Measurements from ENCODE around the gene TMEFF1. TPM values are rescaled to one million over a fixed set of nuclear protein-coding genes. Genes with fewer than 3 reads are reported as not detected.
A peak's percentile ranks its signal among the peaks of the same experiment; 100 is the strongest.
"Not testable (repeated sequence)": the region's sequence is repeated elsewhere in the genome, so short reads cannot be mapped to it uniquely, and the experiment has no call there.

TMEFF1 gene, protein sequence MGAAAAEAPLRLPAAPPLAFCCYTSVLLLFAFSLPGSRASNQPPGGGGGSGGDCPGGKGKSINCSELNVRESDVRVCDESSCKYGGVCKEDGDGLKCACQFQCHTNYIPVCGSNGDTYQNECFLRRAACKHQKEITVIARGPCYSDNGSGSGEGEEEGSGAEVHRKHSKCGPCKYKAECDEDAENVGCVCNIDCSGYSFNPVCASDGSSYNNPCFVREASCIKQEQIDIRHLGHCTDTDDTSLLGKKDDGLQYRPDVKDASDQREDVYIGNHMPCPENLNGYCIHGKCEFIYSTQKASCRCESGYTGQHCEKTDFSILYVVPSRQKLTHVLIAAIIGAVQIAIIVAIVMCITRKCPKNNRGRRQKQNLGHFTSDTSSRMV
- total RNA-seq, result not detected

DNA sequence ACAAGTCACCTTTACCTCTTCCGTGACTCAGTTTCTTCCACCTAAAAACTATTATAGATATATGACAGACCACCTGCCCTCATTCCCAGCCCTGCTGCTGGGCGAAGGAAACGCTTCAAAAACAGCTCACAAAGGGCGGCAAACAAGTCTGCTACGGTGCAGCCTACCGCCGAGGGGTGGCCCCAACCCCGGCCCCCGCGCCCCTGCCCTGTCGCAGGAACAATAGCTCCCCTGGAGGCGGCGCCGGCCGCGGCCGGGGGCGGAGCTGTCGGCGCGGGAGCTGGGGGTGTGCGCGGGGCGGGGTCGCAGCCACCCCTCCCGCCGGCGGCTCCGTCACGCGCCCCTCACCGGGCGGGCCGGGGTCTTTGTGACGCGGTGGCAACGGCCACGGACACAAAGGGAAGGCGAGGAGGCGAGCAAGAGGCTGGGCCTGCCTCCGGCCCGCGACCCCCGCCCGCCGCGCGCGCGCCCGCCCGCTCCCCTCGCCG, at the start of gene TMEFF1:
TSS of gene TMEFF1 (plus strand) at position 362 of the 488 bp plus-strand sequence. CDS start 396 bp downstream, outside the sequence.
- no peaks in the 10 kb centered on the region for H3K9me3 ChIP-seq (ENCODE audit: low read depth, low read length)
- peaks cover 32% of the 10 kb centered on the region for H3K27me3 ChIP-seq (ENCODE audit: insufficient read depth, low read length)
- peaks cover 5% of the 10 kb centered on the region for H3K4me1 ChIP-seq (ENCODE audit: insufficient read depth, low read length)
- H3K4me3 ChIP-seq (ENCODE audit: low read length), result peak within 1 kb of the TSS; percentile 13

DNA sequence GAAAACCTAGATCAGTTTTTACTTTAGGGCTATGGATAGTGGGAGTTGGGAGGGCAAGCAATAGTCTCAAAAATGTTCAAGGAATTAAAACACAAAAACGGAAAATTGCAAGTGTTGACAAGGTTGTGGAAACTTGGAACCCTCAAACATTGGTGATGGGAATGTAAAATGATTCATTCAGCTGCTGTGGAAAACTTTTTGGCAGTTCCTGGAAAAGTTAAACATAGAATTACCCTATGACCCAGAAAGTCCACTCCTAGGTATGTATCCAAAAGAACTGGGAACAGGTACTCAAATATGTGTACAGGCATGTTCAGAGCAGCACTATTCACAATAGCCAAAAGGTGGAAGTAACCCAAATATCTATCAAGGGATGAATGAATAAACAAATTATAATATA, 47.2 kb upstream of the TMEFF1 start:
- Histone ChIP-seq H3K4me3 (ENCODE audit: low read length) (no peak overlapping the region), H3K4me1 (ENCODE audit: insufficient read depth, low read length) (peaks cover 14% of the 10 kb centered on the region), H3K27me3 (ENCODE audit: insufficient read depth, low read length) (no peaks in the 10 kb centered on the region), H3K9me3 (ENCODE audit: low read depth, low read length) (no peaks in the 10 kb centered on the region)

DNA sequence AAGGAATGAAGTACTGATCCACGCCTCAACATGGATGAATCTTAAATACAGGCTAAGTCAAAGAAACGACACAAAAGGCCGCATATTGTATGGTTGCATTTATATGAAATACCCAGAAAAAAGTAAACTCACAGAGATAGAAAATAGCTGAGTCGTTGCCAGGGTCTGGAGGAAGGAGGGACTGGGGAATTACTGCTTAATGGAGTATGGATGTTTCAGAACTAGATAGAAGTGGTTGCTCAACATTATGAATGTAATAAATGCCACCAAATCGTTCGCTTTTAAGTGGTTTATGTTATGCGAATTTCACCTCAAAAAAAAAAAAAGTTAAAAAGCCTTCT, 46.8 kb upstream of the TMEFF1 start:
- H3K27me3 ChIP-seq (ENCODE audit: insufficient read depth, low read length), result no peaks in the 10 kb centered on the region
- H3K9me3 ChIP-seq (ENCODE audit: low read depth, low read length), result no peaks in the 10 kb centered on the region
- H3K4me1 ChIP-seq (ENCODE audit: insufficient read depth, low read length), result peaks cover 14% of the 10 kb centered on the region
- H3K4me3 ChIP-seq (ENCODE audit: low read length), result peak overlapping the region; percentile 57

DNA sequence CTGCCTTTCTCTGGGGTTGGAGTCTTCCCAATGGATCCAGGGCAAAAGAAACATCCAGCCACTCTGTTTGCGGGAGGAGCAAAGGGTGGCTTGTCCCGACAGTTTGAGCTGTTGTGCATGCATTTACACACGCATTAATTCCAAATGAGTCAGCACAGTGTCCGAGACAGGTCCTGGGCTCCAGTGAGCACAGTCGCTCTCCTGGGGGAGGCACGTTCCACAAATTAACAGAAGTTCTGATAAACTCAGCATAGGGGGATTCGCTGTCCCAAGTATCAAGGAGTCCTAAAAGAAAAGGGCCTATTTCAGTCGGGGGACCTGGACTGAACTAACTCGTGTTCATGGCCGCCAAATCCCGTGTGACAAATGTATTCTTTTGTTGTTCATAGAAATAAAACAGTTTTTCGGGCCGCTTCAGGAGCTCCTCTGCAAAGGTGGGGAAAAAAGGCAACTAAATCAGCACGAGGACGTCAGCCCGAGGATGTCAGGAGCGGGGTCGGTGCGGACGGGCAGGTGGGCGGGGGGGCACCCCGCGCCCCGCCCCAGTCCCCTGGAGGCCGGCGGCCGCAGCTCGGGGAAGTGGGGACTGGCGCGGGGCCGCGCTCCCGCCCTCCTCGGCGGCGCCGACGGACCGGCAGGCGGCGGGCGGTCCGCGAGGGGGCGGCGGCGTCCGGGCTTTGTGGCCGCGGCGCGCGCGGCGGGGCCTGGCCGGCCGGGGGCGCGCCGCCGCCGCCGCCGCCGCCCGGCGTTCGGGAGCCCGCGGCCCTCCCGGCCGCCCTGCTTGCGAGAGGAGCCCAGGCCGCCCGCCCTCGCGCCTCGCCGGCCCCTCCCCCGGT, 46.2 kb upstream of the TMEFF1 start, which contains the start of gene MSANTD3:
TSS of gene MSANTD3 (plus strand) at position 614 of the 836 bp plus-strand sequence. CDS start 14,796 bp downstream, outside the sequence.
- H3K4me1 ChIP-seq (ENCODE audit: insufficient read depth, low read length), result peaks cover 14% of the 10 kb centered on the region
- H3K9me3 ChIP-seq (ENCODE audit: low read depth, low read length), result no peaks in the 10 kb centered on the region
- H3K4me3 ChIP-seq (ENCODE audit: low read length), result peak within 1 kb of the TSS; percentile 57
- no peaks in the 10 kb centered on the region for H3K27me3 ChIP-seq (ENCODE audit: insufficient read depth, low read length)

DNA sequence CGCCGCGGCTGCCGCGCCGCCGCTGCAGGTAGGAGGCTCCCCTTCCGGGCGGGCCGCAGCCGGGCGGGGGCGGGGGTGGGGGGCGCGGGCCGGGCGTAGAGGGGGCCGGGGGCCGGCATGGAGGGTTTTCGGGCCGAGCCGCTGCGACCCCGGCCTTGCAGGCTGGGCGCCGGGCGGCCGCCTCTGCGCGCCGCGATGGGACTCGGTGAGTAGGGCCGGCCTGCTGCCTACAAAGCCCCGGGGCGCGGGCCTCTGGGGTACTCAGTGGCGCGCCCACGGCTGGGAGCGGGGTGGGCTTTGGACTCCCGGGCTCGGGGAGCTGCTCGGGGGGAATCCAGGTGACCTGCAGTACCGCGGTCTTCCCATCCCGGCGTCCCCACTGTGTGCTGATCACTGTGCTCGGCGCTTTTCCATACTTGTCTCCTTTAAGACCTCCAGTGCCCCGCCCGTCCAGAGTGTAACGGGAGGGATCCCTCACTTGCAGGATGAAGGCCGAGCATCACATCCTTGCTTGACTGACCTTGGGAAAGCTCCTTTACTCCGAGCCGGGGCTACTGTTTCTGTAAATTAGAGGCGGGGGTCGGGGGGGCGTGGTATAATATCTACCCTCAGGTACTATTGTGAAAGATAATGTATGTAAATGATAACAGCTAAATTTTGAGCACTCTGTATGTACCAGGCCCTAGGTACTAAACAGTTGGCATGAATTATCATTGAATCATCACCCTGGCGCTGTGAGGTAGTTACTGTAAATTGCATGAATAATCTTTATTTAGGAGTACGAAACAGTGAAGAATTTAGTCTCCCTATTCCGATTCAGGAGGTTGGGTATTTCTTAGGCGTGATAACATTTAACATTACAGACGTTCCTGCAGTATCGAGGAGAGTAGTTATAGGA, 45.3 kb upstream of the TMEFF1 start:
- H3K4me3 ChIP-seq (ENCODE audit: low read length), result peak overlapping the region; percentile 50

DNA sequence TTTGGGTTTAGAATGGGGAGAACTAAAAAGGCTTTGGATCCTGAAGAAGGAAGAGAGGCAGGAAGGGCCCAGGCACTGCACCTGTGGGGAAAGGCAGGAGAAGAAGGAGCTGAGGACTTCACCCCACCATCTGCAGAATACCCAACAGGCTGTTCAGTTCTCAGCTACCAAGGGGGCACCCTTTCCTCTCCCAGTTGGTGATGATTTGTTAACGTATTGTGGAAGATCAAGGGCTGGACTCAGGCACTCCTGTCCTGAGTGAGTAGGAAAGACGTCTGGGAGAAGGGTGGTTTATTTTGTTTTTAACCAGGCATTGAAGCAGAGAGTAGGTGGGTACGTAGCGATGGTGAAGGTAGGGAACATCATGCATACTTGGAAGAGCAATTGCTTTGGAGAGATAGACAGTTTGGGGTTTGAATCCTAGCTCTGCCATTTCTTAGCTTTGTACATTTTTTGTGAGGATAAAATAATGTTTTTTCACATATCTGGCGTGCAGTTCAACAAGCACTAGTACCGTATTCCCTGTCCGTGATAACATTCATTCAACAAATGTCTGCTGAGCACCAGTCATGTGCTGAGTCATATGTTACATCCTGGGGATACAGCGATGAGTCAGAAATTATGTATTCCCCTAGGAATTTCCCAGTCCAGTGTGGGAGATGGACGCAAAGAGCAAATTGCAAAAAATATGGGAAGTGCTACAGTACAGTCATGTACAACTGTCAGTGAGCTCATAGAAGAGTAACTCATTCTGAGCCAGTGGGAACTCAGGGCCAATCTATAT, 43.9 kb upstream of the TMEFF1 start:
- Histone ChIP-seq H3K9me3 (ENCODE audit: low read depth, low read length) (no peaks in the 10 kb centered on the region), H3K4me3 (ENCODE audit: low read length) (no peak overlapping the region), H3K4me1 (ENCODE audit: insufficient read depth, low read length) (peaks cover 14% of the 10 kb centered on the region), H3K27me3 (ENCODE audit: insufficient read depth, low read length) (no peaks in the 10 kb centered on the region)

More for the DNA sequence above, 45.3 kb upstream of the TMEFF1 start:
- Histone ChIP-seq H3K9me3 (ENCODE audit: low read depth, low read length) (no peaks in the 10 kb centered on the region), H3K27me3 (ENCODE audit: insufficient read depth, low read length) (no peaks in the 10 kb centered on the region), H3K4me1 (ENCODE audit: insufficient read depth, low read length) (peaks cover 14% of the 10 kb centered on the region)

DNA sequence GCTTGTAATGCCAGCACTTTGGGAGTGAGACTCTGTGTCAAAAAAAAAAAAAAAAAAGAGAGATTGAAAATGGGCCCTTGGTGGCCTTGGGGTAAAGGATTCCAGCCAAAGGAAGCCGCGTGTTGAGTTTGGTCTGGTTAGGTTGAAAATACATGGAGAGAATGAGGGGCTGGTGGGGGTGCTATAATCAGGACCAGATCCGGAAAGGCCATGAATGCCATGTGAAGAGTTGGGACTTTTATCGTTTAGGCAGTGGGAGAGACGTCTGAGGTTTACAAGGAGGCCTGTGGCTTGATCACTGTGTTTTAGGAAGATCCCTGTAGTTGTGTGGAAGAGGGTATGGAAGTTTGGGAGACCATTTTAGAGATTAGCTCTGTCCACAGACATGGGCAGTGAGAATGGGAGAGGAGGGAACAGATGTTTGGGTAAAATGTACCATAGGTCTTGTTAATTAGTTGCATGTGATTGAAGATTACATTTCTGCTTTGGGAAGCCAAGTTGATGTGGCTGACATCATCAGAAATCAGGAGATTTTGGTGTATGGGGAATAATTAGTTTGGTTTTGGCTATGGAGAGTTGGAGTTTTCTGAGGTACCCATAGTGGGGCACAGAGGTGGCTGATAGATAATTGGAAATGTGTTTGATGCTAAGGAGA, 42.5 kb upstream of the TMEFF1 start:
- H3K4me1 ChIP-seq (ENCODE audit: insufficient read depth, low read length), result peaks cover 14% of the 10 kb centered on the region
- no peak overlapping the region for H3K4me3 ChIP-seq (ENCODE audit: low read length)
- no peaks in the 10 kb centered on the region for H3K9me3 ChIP-seq (ENCODE audit: low read depth, low read length)
- no peaks in the 10 kb centered on the region for H3K27me3 ChIP-seq (ENCODE audit: insufficient read depth, low read length)

DNA sequence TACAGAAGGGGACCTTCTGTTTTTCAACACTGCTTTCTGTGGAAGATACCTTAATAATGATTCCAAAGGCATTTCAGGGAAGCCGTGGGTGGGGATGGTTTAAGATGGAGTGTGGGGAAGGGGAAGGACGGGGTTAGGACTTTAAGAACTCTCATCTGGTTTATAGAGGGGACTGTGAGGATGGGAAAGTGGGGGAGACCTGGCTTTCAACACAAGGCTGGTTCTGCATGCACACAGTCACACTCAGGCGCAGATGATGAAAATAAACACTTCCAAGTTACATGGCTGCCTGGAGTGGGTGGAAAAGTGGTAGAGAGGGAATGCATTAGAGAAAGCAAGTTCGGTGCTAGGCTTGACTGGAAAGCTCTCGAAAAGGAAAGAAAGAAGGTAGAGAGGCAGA, 41.1 kb upstream of the TMEFF1 start:
- Histone ChIP-seq H3K27me3 (ENCODE audit: insufficient read depth, low read length) (no peaks in the 10 kb centered on the region), H3K4me3 (ENCODE audit: low read length) (no peak overlapping the region), H3K4me1 (ENCODE audit: insufficient read depth, low read length) (peaks cover 9% of the 10 kb centered on the region), H3K9me3 (ENCODE audit: low read depth, low read length) (no peaks in the 10 kb centered on the region)

DNA sequence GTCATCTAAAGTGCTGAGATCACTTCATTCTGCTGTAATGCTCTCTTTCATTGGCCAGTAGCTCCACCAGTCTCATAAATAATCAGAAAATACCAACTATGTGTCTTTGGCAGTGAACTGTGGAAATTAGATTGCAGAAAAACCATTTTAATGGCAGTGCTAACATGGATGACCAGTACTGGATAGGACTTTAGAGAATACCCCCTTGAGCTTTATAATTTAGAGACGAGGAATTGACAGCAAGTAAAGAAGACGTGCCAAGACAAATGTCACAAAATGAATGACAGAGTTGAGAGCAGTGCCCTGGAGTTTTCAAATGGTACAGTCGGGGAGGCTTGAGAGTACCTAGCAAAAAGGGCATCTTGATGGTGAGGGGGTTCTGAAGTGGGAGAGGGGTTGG, 40.2 kb upstream of the TMEFF1 start:
- Histone ChIP-seq H3K4me3 (ENCODE audit: low read length) (no peak overlapping the region), H3K4me1 (ENCODE audit: insufficient read depth, low read length) (peaks cover 6% of the 10 kb centered on the region), H3K27me3 (ENCODE audit: insufficient read depth, low read length) (no peaks in the 10 kb centered on the region), H3K9me3 (ENCODE audit: low read depth, low read length) (no peaks in the 10 kb centered on the region)

DNA sequence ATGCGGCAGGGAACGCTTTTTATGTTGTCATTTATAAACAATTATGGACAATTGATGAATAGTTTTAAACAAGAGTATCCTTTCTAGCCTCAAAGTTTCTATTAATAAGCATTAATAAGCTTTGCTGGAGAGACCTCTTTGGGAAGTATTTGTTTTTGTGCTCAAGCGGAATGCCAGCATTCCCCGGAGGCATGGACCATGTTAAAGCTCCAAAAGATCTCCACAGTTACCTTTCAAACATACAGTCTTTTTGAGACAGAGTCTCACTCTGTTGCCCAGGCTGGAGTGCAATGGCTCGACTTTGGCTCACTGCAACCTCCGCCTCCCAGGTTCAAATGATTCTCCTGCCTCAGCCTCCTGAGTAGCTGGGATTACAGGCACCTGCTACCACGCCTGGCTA, 36.4 kb upstream of the TMEFF1 start:
- Histone ChIP-seq H3K4me1 (ENCODE audit: insufficient read depth, low read length) (no peaks in the 10 kb centered on the region), H3K9me3 (ENCODE audit: low read depth, low read length) (no peaks in the 10 kb centered on the region), H3K4me3 (ENCODE audit: low read length) (no peak overlapping the region), H3K27me3 (ENCODE audit: insufficient read depth, low read length) (no peaks in the 10 kb centered on the region)

DNA sequence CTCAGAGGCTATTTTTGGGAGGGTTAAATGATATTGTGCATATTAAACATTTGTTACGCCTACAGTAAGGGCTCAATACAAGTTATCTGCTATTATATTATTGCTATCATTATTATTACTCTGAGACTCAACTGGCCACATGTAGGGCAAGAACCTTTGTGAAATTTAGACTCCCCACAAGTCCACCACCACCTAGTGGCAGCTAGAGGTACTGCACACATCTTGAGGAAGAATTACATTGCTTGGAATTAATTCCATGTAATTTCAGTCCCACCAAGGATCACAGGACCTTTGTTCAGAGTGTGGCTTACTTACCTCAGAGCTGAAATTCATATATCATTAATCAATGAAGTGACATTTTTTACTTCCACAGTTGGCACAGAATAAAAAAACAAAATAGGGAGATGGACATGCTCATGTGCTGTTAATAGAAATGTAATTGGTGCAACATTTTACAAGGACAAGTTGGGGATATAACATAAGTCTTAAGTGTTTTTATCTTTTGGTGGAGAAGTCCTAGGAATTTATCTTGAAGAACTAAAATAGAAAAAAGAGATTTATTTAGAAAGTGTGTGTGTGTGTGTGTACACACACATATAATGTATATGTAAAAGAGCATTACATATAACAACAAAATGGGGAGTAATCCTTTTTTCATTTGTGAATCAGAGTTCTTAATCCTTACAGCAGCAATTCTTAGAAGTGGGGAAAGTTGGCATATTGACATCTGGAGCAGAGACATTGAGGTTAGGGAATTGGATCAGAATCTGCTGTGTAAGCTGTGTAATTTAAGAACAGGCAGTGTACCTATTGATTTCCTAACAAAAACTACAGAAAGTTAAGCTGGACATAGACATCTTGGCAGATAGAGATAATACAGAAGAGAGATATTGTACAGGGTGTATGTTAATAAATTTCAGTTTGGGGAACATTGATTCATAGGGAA, 34.8 kb upstream of the TMEFF1 start:
- Histone ChIP-seq H3K4me3 (ENCODE audit: low read length) (no peak overlapping the region), H3K4me1 (ENCODE audit: insufficient read depth, low read length) (no peaks in the 10 kb centered on the region), H3K27me3 (ENCODE audit: insufficient read depth, low read length) (no peaks in the 10 kb centered on the region), H3K9me3 (ENCODE audit: low read depth, low read length) (no peaks in the 10 kb centered on the region)

DNA sequence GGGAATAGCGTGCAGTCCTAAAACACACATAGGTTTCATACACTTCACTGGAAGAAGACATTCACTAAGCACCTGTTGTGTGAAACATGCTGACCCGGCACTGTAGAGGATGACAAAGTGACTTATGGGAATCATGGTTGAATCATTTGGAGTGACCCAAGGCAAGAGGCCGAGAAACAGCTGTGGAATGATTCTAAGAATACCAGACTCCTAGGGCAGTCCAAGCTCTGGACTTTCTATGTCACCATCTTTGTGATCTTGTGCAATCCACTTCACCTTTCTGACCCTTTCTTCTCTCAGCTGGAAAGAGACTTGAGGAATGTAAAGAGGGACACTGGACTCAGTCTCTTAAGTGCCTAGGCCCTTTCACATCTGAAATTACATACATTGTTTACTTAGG, 32.9 kb upstream of the TMEFF1 start:
- Histone ChIP-seq H3K9me3 (ENCODE audit: low read depth, low read length) (no peaks in the 10 kb centered on the region), H3K4me3 (ENCODE audit: low read length) (no peak overlapping the region), H3K27me3 (ENCODE audit: insufficient read depth, low read length) (no peaks in the 10 kb centered on the region), H3K4me1 (ENCODE audit: insufficient read depth, low read length) (peaks cover 6% of the 10 kb centered on the region)

DNA sequence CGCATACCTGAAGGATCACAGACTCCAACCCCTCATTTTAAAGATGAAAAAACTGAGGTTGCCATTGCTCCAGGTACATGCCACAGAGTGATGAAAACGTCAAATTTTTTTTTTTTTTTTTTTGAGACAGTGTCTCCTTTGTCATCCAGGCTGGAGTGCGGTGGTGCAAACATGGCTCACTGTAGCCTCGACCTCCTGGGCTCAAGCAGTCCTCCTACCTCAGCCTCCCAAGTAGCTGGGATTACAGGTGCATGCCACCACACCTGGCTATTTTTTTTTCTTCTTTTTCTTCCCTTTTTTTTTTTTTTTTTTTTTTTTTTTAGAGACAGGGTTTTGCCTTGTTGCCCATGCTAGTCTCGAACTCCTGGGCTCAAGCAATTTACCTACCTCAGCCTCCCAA, 32.5 kb upstream of the TMEFF1 start:
- not testable (repeated sequence) for H3K4me3 ChIP-seq (ENCODE audit: low read length); H3K4me1 ChIP-seq (ENCODE audit: insufficient read depth, low read length); H3K27me3 ChIP-seq (ENCODE audit: insufficient read depth, low read length); H3K9me3 ChIP-seq (ENCODE audit: low read depth, low read length)

Data from mononuclear cell (primary cell).